GM18909 (cell line): ENCODE data around the gene ARAP1.

Experiments
- ATAC-seq: cut with Tn5 transposase; IDR thresholded peaks from one replicate; pipeline ENCODE4 v1.9.1; 2021; ENCODE audit warnings: mild to moderate bottlenecking; ENCODE audit not compliant: unreplicated experiment, poor library complexity

ARAP1 gene

DNA sequence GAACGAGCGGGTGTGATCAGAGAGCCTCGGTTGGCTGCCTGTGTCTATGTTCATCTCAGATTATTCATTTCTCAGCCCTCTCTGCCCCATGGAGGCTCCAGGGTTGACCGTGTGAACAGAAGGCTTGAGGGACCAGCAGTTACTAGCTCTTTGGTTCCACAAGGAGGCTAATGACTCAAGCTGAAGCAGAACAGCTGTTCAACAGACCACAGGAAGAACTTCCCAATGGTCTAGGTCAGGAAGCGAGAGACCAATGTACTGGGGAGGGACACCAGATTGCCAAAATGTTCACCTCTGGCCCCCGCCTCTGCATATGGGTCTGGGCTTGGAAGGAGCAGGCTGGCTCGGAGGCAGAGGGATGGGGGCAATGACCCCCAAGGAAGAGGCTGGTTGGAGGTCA is 63.3 kb downstream of the ARAP1 start:
- no peak for ATAC-seq

DNA sequence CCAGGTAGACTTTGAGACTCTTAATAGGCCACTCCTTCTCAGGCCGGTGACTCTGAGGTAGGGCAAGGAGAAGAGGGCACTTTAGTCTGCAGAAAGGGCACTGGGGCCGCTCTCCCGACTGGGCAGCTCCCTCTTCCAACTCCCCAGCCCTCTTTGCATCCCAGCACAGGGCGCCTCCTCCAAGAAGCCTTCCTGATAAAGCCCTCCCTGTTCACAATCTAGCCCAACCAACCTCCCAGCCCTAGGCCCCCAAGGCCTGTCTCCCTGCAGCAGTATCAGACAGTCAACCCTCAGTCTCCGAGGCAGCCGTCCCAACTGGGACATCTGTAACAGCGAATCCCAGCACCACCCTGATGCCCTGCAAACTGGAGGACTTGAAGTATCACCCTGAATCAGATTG is 63.7 kb downstream of the ARAP1 start:
- ATAC-seq: no peak

DNA sequence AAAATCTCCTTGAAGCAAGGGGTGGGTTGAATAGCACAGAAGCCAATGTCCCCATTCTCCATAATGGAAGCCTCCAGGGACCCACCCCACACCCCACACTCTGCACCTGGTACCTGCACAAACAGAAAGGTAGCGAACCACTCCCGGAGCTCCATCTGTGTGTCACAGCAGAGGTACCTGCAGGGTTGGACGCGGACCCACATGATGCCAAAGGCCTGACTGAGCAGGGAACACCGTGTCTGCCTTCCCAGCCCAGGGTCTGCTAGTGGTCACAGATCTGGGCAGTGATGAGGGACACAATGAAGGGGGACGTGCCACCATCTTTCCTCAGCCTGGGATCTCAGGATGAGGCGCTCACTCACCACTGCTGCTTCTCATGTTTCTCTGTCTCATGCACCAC is 64.9 kb downstream of the ARAP1 start:
- no peak for ATAC-seq

DNA sequence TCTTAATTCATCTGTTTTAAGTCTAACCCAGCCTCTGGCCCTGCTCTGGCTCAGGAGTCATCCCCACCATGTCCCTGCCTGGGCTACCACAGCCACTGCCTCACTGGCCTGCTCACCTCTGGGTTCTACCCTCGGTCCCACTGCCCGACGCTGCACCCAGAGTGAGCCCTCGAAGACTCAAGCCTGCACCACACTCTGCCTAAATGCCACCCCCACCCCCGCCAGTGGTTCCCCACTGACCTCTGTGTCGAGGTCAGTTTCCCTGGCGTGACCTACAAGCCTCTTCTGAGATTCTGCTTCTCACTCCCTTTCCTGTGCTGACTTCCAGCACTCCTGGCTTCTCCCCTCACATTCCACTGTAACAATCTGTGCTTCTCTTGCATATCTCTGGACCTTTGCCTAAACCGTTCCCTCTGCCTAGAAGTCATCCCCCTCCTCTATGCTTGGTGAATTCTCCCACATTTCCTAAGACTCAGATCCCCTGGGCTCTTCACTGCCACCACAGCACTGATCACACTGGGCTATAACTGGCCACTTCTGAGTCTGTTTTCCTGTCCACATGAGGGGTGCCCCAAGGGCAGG is 65.5 kb downstream of the ARAP1 start:
- ATAC-seq: no peak

DNA sequence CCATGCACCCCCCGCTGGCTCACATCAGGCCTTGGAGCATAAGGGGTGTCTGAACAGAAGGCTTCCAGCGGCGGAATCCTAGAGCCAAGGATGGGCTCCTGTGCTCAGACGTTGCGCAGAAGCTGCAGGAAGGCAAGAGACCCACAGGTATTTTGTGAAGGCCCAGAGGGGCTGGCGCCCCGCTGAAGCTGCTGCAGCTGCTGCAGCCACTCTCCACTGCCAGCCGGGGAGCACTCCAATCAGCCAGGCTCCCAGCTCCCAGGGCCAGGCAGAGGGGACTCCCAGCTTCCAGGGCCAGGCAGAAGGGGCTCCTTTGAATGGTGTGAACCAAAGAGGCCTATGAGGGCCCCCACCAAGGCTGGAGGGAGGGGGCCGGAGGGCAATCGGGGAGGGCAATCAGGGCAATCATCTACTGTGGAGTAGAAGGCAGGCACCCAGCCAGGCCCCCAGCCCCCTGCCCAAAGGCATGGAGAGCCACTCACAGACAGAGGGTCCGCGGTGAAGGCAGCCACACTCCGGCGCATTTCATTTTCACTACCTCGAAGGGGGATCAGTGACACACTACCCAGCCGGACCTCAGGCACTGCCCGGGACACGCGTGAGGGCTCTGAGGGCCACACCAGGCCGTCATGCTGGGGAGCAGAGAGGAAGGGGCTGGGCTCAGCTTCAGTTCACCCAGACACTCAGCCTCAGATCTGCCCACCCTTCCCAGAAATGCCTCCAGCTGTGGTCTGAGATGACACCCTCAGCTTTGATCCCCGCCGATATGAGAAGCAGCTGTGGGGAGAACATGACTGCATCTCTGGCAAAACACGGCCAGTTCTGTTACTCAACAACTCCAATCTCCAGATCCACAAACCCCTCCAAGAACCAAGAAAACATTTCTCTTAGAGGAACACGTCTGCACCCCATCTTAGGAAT is 66.4 kb downstream of the ARAP1 start:
- no peak for ATAC-seq

DNA sequence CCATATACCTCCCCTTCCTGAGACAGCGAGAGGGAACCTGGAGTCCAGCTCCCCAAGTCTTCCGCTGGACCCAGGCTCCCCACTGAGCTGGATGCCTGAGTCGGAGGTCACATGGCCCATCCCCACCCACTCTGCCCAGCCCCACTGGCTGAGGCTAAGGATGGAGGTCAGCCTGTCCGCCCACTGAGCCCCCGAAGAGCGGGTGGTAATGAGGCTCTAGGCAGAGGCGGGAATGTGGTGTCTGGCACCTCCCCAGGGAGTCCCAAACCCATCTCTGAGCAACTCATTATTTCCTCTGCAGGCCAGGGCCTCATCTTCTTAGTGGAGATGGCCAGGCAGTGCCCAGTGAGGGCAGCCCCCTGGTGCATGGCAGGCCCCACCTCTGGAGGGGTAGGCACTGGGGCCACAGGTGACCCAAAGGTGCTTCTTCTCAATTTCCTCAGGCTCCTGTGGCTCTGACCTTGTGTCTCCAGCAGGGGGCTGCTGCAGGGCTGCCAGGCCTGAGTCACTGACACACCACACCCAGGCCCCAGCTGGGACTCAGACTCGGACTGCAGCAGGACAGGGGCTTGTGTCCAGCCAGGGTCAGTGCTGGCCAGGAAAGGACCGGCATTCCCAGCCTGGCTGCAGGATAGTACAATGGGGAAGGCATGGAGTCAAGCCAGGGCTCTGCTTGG is 67.8 kb downstream of the ARAP1 start:
- ATAC-seq: no peak

DNA sequence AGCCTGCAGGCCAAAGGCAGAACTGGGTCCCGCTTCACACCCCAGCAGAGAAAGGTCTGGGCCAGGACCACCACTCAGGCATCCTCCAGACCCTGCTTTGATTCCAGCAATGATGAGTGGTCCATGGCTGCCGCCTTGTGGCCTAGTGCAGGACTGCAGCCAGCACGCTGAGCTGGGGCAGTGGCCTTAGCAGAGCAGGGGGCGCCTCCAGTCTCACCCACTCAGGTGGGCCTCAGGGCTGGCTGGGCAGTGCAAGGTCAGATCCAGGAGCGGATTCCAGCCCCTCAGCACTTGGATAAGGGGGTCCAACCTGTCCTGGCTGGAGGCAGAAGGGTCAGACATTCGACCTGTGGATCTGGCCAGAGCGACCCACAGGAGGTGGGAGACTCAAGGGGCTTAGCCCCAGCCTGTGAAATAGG is 68.4 kb downstream of the ARAP1 start:
- no peak for ATAC-seq

DNA sequence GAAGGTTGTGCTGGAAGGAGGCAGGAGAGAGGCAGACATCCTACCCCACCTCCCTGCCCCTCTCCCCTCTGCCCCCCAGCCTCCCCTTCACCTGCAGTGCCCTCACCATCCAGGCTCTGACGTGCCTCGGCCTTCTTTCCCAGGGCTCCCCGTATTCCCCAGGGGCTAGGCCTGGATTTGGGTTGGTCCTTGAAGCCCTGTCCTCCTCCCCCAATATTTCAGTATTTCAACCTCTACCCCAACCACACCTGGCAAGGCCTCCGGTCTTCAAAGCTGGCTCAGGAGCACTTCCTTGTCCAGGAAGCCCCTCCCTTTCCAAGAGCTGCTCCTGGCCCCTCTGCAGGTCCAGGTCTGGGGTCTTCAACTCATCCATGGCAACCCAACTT is 69.4 kb downstream of the ARAP1 start:
- ATAC-seq: no peak

DNA sequence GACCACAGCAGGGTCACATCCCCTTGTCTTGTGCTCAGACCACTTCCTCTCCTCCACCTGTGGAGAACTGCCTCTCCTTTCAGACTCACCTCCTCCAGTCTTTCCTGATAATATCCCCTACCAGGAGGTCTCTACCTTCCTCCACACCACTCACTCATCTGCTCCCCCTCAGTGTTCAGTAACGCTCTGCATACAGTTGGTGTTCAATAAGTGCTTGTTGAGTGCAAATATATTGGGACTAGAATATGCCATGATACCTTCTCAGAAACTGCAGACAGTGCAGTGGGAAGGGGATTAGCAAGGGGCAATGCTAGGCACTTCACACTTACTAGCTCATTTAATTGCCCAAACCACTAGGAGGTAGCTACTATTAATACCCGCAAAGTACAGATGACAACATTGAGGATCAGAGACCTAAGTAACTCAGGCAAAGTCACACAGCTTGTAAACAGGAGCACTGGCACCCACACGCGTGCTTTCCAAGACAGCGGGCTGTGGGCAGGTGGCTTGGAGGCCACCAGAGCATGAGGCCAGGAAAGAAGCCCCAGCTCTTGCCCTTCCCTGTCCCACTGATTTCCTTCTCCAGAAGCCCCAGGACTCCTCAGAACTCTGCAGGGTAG is 69.9 kb downstream of the ARAP1 start:
- no peak for ATAC-seq

DNA sequence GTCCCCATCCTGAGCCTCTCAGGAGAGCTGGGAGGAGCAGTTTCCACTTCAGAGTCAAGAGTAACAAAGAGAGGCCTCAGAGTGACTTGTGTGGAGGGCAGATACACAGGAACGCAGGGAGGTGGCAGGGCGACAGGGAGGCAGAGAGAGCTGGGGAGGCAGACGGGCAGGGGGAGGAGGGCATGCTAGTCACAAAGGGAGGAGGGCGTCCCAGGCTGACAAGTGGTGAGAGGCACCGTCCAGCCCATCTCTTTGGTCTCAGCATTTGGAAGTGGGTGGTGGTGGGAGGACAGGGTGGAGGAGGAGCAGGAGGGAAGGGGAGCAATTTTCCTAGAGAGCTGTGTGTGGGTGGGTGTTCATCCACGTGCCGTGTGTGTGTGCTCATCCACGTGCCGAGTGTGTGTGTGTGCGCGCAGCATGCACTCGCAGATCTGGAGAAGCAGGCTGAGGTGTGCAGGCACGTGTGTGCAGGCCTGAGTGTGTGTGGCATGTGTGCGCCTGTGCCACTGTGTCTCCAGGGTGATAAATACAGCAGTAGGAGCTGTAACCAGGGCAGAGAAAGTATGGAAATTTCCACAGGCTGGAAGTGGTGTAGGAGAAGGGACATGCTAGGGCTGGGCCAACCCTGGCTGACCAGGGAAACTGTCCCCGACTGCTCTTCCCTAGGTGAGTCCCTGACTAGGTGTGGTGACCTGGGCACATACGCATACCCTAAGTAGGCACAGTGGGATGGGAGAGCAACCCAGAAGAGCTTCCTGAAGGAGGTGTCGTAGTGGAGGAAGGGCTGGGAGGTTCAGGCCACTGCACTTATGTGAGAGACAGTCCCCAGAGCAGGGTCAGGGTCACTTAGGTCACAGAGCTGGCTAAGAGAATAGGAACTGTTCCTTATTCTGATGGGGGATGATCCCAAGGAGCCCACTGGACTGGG is 70.7 kb downstream of the ARAP1 start:
- ATAC-seq: no peak

DNA sequence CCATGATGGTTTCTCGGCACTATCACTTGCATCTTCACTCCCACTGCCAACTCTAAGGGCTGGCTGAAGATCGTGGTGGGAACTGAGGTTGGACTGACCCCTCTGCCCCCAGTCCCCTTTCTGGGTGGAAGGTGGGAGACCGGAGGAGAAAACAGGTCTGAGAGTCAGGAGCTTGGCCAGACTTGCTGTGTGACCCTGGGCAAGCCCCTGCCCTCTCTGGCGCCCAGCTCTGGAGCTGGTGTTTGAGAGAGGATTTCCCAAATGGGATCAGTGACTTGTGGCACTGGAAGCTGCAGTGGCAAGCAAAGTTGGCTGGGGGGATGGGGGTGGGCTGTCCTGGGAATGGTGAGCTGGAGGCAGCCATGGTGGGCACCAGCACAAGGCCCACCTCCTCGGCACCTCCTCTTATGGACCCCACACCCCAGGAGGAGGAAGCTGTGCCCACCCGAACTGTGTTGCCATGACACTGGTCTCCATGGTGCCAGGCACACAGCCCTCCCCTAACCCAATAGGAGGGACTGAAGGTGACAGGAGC is 71.5 kb downstream of the ARAP1 start:
- ATAC-seq: no peak

DNA sequence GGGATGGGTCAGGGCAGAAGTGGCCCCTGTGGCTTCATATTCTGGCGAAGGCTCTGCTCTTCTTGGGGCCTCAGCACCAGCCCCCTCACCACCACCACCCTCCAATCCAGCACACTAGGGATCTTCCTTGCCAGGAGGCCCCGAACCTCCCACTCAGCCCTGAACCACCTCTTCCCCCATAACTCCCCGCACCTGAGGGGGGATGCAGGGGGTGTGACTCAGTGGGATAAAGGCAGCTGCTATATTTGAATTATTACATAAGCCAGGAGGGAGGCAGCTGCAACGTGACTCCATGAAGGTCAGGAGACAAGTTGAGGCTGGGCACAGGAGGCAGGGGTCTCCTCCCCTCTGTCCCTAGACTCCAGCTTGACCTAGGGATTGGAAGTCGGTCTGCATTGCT is 72.3 kb downstream of the ARAP1 start:
- ATAC-seq: no peak

DNA sequence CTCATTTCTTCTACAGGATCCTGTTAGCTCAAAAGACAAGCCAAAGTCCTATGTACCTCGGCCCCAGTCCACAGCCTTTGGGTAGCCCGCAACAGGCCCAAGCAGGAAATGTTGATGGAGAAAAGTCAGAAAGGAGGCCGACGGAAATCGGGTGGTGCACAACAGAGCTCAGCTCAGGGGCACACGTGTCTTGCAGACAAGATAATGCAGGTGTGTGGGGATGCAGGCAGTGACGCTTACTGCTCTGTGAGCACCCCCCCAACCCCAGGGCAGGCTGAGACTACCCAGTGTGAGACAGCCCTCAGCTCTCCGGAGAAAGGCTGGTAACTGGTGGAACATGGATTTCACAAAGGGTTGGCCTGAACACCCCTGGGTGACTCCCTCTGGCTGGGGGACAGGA is 73.7 kb downstream of the ARAP1 start:
- ATAC-seq: no peak

DNA sequence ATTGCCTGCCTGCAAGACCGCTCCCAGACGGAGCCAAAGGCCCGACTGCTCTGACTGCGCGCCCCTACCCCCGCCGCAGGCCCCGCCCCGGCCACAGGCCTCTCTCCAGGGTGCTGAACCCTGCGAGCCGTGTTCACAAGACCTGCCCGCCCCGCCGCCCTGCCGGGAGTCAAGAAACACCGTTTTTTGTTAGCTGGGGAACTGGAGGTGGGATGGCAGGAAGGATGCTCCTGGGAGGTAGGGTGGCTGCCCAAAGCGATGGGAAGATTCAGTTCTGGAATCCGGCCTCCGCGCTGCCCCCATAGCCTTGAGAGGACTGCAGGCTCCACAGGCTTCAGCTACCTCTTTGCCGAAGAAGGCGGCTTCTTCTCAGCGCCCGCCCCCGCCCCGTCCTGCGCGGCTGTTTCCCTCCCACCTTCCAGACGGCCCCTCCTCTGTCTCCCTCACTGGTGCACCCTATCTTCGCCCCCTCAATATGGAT is 75.3 kb downstream of the ARAP1 start:
- no peak for ATAC-seq

DNA sequence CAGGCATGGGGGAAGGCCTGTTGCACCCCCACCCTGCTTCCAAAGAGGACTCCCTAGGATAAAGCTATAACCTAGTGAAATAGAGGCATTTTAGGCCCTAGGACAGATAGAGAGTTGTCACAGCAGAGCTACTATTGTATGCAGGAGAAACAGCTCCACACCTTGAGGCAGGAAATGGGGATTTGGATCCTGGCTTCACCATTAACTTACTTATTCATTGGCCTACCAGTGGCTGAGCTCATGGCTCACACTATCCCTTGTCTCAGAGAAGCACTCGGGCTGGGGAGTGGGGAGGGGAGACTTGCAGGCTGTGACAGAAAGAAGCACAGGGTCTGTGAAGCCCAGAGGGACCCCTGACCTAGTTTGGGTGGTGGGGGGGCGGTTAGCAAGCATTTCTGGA is 77.0 kb downstream of the ARAP1 start:
- no peak for ATAC-seq

DNA sequence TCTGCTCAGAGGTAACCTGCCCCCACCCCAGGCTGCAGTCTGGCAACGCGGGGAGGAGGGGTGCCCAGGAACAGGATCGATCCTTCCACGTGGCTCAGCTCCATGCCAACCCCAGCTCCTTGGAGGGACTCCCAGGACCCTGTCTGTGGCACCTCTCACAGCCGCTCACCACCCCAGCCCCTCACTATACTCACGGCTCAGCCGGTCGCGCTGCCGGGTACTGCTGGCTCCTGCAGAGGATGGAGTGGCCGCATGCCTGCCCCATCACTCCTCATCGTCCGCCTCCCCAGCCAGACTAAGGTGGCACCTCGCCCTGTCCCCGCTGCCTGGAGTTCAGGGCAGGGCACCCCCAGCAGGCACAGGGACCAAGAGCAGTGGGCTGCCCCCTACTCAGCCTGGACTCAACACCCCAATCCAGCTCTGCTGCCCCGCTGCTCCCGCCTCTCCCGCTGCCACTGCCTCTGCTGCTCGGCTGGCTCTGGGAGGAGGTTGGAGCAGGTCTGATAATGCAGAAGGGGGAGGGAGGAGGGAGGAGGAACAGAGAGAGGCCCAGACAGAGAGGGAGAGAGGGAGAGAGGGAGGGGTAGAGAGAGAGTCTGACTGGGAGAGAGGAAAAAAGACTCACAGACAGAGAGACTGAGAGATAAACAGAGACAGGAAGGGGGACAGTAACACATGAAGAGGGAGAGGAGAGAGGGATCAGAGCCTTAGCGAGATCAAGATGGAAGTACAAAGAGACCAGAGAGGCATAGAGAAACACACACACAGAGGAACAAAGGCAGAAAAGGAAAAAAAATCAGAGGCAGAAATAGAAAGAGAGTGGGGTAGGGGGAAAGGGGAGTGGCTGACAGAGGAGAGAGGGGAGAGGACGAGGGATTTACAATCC is 78.0 kb downstream of the ARAP1 start, which contains the start of gene PDE2A:
Gene PDE2A, minus strand, starts transcription at position 480 of the 886 bp plus-strand sequence. Its CDS starts 215 bp downstream, at position 265.
- no peak for ATAC-seq

DNA sequence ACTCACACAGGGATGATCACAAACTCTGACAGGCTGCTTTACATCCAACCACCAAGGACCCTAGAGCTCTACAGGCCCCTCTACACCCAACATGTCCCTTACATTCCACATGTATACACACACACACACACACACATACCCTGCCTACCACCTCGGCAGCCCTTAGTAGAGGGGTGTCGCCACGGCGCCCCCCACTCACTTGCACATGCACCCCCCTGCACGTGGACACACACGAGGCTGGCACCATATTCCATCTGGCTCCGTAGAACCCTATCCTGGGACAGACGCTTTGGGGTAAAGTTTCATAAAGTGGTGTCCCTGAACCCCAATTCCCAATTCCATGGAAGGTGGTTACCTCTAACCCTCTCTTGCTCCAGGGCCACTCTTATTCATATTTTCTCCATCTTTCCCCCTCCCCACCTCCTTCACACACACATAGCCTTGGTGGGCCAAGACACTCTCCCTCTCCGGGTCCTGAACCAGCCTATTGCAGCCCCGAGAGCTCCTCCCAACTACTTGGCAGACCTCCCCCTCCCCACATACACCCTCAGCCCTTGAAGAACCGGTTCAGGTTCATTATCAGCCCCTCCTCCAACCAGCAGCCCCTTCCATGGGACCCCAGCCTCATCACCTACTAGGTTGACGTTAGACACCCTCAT is 78.8 kb downstream of the ARAP1 start:
- no peak for ATAC-seq
